ENCODE results near the gene C9orf43. TPM values are rescaled to one million over a fixed set of nuclear protein-coding genes. Genes with fewer than 3 reads are reported as not detected.
"Not testable (repeated sequence)": the region's sequence is repeated elsewhere in the genome, so short reads cannot be mapped to it uniquely, and the experiment has no call there.

C9orf43 gene
- total RNA-seq, 1 donor from 2014 or later, result not detected

DNA sequence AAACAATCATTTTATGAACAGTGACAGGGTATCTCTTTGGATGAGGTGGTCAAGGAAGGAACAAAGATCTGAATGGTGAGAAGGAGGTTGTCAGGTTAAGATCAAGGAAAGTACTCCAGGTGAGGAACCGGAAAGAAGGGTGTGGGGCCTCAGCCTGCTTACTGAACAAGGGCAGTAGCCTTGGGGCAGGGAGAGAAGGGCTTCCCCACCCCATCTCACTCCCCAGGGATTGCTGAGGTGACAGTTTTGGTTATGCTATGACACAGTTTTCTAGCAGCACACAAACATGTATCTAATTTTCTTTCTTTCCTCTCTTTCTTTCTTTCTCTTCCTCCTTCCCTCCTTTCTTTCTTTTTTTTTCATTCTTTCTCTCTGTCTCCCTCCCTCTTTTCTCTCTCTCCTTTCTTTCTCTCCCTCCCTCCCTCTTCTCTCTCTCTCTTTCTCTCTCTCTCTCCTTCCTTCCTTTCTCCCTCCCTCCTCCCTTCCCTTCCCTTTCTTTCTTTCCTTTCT is 29.6 kb upstream of the C9orf43 start:
- no peaks in the 10 kb centered on the region for H3K27me3 ChIP-seq
- no peaks in the 10 kb centered on the region for H3K4me1 ChIP-seq
- H3K9me3 ChIP-seq, result no peaks in the 10 kb centered on the region
- no peak overlapping the region for H3K27ac ChIP-seq
- TF ChIP-seq, protein P1, sequence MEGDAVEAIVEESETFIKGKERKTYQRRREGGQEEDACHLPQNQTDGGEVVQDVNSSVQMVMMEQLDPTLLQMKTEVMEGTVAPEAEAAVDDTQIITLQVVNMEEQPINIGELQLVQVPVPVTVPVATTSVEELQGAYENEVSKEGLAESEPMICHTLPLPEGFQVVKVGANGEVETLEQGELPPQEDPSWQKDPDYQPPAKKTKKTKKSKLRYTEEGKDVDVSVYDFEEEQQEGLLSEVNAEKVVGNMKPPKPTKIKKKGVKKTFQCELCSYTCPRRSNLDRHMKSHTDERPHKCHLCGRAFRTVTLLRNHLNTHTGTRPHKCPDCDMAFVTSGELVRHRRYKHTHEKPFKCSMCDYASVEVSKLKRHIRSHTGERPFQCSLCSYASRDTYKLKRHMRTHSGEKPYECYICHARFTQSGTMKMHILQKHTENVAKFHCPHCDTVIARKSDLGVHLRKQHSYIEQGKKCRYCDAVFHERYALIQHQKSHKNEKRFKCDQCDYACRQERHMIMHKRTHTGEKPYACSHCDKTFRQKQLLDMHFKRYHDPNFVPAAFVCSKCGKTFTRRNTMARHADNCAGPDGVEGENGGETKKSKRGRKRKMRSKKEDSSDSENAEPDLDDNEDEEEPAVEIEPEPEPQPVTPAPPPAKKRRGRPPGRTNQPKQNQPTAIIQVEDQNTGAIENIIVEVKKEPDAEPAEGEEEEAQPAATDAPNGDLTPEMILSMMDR (IDR thresholded peaks at IDR 0.05), result no peak
- no peaks in the 10 kb centered on the region for H3K36me3 ChIP-seq
- no peak overlapping the region for H3K4me3 ChIP-seq
- DNase-seq (ENCODE audit: low spot score in 2 of 2), result no peak
- intact Hi-C loops (cut with DNase I), result no loop called here

- not testable (repeated sequence) for DNase-seq (ENCODE audit: low spot score in 2 of 2)
Observed at GRCh38 chr9:113381441-113381840, 29.1 kb upstream of the C9orf43 start.

DNA sequence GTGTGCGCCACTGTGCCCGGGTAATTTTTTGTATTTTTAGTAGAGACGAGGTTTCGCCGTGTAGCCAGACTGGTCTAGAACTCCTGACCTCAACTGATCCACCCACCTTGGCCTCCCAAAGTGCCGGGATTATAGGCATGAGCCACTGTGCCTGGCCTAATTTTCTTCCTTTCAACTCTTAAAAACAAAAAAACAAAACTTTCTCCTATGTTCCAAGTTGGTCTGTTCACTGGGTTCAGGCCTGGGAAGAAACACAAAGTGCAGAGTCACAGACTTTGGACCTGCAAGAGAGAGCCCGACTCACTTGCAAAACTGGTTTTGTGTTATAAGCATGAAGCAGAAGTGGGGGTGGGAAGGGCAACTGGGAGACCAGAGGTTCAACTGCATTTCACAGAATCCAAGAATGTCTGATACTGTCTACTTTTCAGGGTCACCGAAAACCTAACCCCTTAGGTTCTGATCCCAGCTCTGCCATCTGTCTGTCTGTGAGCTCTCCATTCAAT is 28.6 kb upstream of the C9orf43 start:
- Histone ChIP-seq H3K36me3 (peaks cover 0 to 5% of the 10 kb centered on the region in 2 donors), H3K4me3 (no peak overlapping the region), H3K9me3 (no peaks in the 10 kb centered on the region), H3K27me3 (no peaks in the 10 kb centered on the region), H3K4me1 (no peaks in the 10 kb centered on the region), H3K27ac (no peak overlapping the region)
- intact Hi-C loops (cut with DNase I), result no loop called here
- TF ChIP-seq, protein P1 (IDR thresholded peaks at IDR 0.05), result no peak
- no peak for DNase-seq (ENCODE audit: low spot score in 2 of 2)

More at GRCh38 chr9:113381441-113381840, 29.1 kb upstream of the C9orf43 start:
- H3K27ac ChIP-seq; intact Hi-C loops (cut with DNase I); H3K4me3 ChIP-seq; H3K36me3 ChIP-seq; H3K4me1 ChIP-seq; H3K27me3 ChIP-seq; H3K9me3 ChIP-seq: not testable (repeated sequence)

- H3K9me3 ChIP-seq, result no peaks in the 10 kb centered on the region
- intact Hi-C loops (cut with DNase I), result no loop called here
- no peaks in the 10 kb centered on the region for H3K27me3 ChIP-seq
- TF ChIP-seq, protein P1 (IDR thresholded peaks at IDR 0.05), result no peak
- no peak for DNase-seq (ENCODE audit: low spot score in 2 of 2)
- H3K27ac ChIP-seq, result no peak overlapping the region
- peaks cover 36 to 54% of the 10 kb centered on the region in 2 donors for H3K36me3 ChIP-seq
- H3K4me3 ChIP-seq, result no peak overlapping the region
- no peaks in the 10 kb centered on the region for H3K4me1 ChIP-seq
Observed at GRCh38 chr9:113386571-113387393, 23.8 kb upstream of the C9orf43 start.

- H3K27ac ChIP-seq, result no peak overlapping the region
- H3K36me3 ChIP-seq, result peaks cover 44 to 59% of the 10 kb centered on the region in 2 donors
- DNase-seq (ENCODE audit: low spot score in 2 of 2), result no peak
- no peaks in the 10 kb centered on the region for H3K9me3 ChIP-seq
- no peak overlapping the region for H3K4me3 ChIP-seq
- H3K27me3 ChIP-seq, result no peaks in the 10 kb centered on the region
- TF ChIP-seq, protein P1 (IDR thresholded peaks at IDR 0.05), result no peak
- no peaks in the 10 kb centered on the region for H3K4me1 ChIP-seq
- intact Hi-C loops (cut with DNase I), result no loop called here
Observed at GRCh38 chr9:113387560-113388230, 22.9 kb upstream of the C9orf43 start.

- TF ChIP-seq, protein P1 (IDR thresholded peaks at IDR 0.05), result no peak
- no peak overlapping the region for H3K4me3 ChIP-seq
- no peak for DNase-seq (ENCODE audit: low spot score in 2 of 2)
- intact Hi-C loops (cut with DNase I), result no loop called here
- H3K4me1 ChIP-seq, result no peaks in the 10 kb centered on the region
- no peaks in the 10 kb centered on the region for H3K27me3 ChIP-seq
- no peaks in the 10 kb centered on the region for H3K9me3 ChIP-seq
- peaks cover 47 to 66% of the 10 kb centered on the region in 2 donors for H3K36me3 ChIP-seq
- no peak overlapping the region for H3K27ac ChIP-seq
Observed at GRCh38 chr9:113388833-113389232, 21.7 kb upstream of the C9orf43 start.

Measured in ascending aorta (tissue), 2 donors.